H1 (cell line): ENCODE data around the gene SGCD. TPM values are rescaled to one million over a fixed set of nuclear protein-coding genes. Genes with fewer than 3 reads are reported as not detected.

Source experiments
- NRF1 ChIP-seq: IDR thresholded peaks from 2 replicates; pipeline ENCODE4 v1.6.1; 2011; ENCODE audit warnings: mild to moderate bottlenecking, low read depth, low read length, improper control_type of control experiment
- SIX5 ChIP-seq: IDR thresholded peaks from 2 replicates; pipeline ENCODE4 v1.6.1; 2011; ENCODE audit warnings: mild to moderate bottlenecking, low read depth, low read length
- TEAD4 ChIP-seq: IDR thresholded peaks from 2 replicates; pipeline ENCODE4 v1.6.1; 2012; ENCODE audit warnings: low read depth, low read length, inconsistent platforms, mixed read lengths
- polyA plus RNA-seq, 7 experiments: library from polyadenylated mRNA; depleted of rRNA in 3 of 7; stranded (reverse) in 5 of 7; unstranded in 2 of 7; fragments of >200 nt in 5 of 7; fragments of 200-250 nt in 2 of 7; gene quantifications; 1 replicate in 5 of 7; 2 replicates in 1 of 7; 4 replicates in 1 of 7; pipeline versions ENCODE4 v1.2.1 to v1.2.3, GENCODE V29; 2011 to 2013; ENCODE audit warnings: missing spikeins in 2 of 7, mixed read lengths in 2 of 7
- total RNA-seq: library from RNA; stranded (reverse); fragmentation: NEBNext Ultra II Directional; extraction: Animal tissue kit (Norgen Biotek cat#: 25700); gene quantifications from 2 replicates; pipeline ENCODE4 v1.2.1, GENCODE V29; 2021
- TF ChIP-seq, protein P1 (sequence below): IDR thresholded peaks from 2 replicates; pipeline ENCODE4 v1.6.1; 2011; ENCODE audit warnings: low read length, improper control_type of control experiment
- TF ChIP-seq, protein P2 (sequence below): IDR thresholded peaks from 2 replicates; pipeline ENCODE4 v1.6.1; 2012; ENCODE audit warnings: inconsistent platforms

SGCD gene
- total and polyA plus RNA-seq, 2 of the 8 experiments (the other 6 are each of a cell fraction or from before 2014, with no cell fraction given): 0.04 to 0.08 TPM

- TF ChIP-seq TEAD4 (no peak), SIX5 (no peak), NRF1 (no peak)
- TF ChIP-seq, protein P1, sequence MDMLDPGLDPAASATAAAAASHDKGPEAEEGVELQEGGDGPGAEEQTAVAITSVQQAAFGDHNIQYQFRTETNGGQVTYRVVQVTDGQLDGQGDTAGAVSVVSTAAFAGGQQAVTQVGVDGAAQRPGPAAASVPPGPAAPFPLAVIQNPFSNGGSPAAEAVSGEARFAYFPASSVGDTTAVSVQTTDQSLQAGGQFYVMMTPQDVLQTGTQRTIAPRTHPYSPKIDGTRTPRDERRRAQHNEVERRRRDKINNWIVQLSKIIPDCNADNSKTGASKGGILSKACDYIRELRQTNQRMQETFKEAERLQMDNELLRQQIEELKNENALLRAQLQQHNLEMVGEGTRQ: no peak
- TF ChIP-seq, protein P2, sequence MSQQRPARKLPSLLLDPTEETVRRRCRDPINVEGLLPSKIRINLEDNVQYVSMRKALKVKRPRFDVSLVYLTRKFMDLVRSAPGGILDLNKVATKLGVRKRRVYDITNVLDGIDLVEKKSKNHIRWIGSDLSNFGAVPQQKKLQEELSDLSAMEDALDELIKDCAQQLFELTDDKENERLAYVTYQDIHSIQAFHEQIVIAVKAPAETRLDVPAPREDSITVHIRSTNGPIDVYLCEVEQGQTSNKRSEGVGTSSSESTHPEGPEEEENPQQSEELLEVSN: no peak
Measured at GRCh38 chr5:156681265-156681664, 354.3 kb downstream of the SGCD start (continued).
